Muscle of back (tissue), 11 donors: Measurements from ENCODE around the gene SLCO1A2. TPM values are rescaled to one million over a fixed set of nuclear protein-coding genes. Genes with fewer than 3 reads are reported as not detected.

ENCODE experiments used
- DNase-seq, 3 donors: peaks; one replicate each; pipeline versions ENCODE4 v3.0.0 to v3.0.0-alpha.2; 2013
- polyA plus RNA-seq, 10 donors: library from polyadenylated mRNA; unstranded; fragments of 120-200 nt; gene quantifications; one replicate each; pipeline ENCODE4 v1.2.1, GENCODE V29; 2013; ENCODE audit not compliant: insufficient read length in 10 of 10

The SLCO1A2 gene
- polyA plus RNA-seq, 10 donors: 0.04 to 0.15 TPM; not detected in 8

DNA sequence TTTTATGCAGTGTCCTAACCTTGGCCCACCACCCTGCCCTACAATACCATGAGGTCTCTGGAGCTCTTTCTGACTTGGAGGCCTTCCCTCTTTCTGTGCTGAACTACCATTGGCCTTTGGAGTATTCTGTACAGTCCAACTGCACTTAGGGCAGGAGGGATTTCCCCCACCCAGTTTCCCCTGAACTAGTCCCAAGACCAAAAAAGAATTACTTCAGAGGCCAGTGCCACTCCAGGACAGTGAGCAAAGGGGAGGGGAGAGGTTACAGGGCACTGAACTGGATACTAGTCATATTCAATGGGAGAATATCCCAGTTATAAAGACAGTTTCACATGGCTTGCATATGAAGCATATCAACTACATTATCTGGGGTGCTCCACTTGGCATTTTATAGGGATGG is 6.1 kb downstream of the SLCO1A2 start:
- DNase-seq: no peak

DNA sequence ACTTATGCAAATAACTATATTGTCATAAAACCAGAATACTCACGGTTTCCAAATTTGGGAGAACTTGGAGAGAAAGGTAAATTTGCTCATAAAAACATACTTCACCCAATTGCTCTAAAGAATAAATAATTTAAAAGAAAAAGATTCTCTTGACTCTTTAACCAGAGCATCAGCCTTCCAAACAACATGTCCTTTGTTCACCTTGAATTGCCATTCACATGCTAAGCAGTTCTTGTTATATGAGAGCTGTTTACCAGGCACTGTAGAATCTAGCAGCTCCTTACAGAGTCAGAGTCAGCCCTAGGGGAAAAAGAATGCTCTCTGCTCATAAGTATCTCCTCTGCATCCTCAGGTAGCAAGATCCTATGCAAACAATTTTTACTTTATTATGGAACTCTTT is 10.2 kb downstream of the SLCO1A2 start:
- no peak for DNase-seq

DNA sequence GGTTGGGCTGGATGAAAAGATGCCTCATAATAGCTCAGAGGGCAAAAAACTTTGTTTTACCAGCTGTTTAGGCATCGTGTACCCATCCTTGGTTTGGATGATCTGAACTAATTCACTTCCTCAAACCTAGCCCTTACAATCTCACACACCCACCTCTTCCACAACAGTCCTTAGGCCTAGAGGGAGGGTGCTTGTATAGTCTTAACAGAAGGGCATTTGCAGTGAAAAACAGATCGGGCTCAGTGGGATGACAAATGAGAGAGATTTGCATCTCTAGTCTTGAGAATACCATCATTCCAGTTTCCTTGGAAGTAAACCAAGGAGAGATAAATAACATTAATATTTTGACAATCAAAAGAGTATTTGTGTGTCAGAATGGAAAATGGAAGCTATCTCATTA is 11.0 kb downstream of the SLCO1A2 start:
- no peak for DNase-seq

DNA sequence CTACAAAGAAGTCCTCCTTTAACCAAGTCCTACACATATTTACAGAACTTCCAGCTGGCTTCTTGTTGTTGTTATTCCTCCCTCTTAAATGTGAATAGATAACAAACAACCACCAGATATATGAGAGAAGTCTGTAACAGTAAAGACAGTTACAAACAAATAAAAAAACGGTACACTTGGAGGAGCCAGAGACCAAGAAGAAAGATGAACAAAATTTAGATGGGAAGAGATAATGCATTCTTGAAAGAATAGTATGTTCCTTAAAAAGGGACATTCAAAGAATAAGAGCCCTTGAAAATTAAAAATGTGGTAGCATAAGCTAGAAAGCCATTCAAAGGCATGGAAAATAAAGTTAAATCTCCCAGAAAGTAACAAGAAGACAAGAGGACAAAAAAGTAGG is 25.9 kb downstream of the SLCO1A2 start:
- peak in 1 of 3 donors; percentile 2 for DNase-seq

DNA sequence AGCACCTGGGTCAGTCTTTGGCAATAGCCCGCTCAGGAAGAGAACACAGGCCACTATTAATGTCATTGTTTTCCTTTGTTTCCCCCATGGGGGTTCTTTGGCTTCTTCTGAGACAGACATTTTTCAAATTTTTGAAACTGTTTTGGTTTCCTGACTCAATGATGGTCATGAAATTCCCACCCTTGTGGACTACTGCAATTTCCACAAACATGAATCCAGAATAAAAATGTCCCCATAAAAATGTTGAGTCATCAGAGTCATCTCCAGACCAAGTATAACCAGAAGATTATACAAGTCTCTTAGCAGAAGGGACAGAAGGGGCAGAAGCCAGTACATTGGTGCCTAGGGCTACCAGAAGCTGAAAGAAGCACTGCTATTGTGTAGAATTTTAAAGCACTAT is 29.1 kb downstream of the SLCO1A2 start:
- DNase-seq: no peak

DNA sequence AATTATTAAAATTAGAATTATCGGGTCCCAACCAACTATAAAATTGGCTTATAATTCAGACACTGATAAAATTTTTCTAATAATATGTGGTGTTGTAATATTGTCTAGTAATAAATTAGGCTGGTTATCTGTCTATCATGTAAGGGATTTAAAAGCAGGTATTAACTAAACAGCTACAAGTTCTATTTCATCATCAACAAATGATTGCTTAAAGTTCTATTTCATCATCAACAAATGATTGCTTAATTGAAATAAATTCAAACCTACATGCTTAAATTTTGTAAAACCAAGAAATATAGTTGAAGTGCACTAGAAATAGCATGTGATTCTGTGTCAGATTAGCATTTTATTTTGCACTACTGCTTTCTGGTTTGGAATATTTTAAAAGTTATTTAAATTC is 34.1 kb downstream of the SLCO1A2 start:
- DNase-seq: no peak

DNA sequence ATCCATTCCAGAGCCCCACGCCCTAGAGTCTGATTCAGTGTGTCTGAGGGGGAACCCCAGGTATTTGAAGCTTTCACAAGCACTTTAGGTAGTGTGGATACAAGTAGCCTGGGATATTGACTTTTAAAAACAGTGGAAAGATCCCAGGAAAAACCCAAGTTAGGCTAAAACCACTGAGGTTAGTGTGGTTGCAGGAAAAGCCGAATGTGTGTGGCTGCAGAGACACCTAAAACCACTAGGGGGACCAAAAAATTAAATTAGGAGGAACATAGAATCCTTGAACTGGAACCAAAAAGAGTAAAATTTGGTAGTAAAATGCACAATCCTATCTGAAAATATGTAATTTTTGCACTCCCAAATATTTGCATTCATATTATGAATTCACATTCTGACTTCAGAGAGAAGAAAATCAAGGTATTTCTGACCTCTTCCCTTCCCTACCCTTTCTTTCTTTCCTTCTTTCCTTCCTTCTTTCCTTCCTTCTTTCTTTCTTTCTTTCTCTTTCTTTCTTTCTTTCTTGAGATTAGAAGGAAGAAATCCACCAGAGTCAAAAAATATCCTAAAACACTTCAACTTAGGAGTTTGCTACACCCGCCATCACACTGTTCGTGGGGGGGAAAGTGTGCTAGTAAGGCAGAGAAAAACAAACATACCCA is 37.8 kb downstream of the SLCO1A2 start:
- DNase-seq: peak in 1 of 3 donors; percentile 15

DNA sequence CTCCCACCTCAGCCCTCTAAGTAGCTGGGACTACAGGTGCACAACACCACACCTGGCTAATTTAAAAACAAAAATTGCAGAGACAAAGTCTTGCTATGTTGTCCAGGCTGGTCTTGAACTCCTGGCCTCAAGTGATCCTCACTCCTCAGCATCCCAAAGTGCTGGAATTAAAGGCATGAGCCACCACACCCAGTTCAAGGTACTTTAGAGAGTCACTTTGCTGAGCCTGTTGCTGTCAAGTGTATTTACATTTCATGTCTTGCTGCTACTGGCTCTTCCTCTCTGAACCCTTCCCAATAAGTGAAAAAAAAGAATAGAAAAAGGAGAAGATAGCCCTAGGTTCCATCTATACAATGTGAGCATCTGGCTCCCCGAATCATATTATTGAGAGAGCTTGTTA is 38.4 kb downstream of the SLCO1A2 start:
- DNase-seq: no peak

DNA sequence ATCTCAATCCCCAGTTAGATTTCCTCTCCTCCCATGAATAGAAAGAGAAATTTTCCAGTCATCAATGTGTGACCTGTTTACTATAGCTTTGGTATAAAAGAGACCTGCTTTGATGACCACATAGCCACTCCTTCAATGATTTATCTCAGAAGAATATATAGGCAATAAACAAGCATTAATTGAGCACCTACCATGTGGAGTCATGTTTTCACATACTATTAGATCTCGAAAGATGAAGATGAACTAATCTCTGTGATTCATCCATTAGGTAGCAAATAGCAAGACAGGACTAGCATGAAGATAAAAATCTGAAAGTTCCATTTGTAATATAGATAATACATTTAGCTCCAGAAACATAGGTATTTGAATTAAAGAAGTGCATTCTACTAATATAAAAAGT is 40.5 kb downstream of the SLCO1A2 start:
- no peak for DNase-seq

DNA sequence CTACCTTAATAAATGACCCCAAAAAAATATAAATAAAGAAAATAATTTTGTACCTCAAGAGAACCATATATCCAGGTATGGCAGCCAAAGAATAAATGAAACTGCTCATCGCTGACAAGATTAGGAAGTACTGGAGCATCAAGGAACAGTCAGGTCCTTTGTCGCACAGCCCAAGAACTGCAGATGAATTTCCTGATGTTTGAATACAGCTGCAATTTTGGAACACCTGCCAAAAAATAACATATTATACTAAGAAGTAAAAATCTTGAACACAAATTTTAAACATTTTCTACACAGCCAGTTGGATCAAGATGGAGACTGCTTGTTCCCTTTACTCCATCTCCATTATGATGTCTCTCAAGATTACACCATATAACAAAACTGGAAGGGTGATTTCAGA is 42.6 kb downstream of the SLCO1A2 start:
- peak; percentile 6 to 45 (median 16) for DNase-seq

DNA sequence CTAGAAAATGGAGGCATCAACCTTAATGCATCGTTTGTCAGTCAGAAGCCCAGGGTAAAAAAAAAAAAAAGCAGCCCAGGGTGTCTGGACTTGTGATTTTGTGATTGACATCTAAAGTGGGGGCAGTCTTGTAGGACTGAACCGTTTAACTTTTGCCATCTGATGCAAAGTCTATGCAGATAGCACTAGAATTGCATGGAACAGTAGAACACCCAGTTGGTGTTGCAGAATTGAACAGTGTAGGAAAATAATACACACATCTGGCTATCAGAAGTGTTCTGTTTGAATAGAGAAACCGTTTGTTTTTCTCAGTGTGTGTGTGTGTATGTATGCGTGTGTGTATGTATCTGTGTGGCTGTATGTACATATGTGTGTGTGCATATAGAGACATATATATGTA is 45.0 kb downstream of the SLCO1A2 start:
- no peak for DNase-seq

DNA sequence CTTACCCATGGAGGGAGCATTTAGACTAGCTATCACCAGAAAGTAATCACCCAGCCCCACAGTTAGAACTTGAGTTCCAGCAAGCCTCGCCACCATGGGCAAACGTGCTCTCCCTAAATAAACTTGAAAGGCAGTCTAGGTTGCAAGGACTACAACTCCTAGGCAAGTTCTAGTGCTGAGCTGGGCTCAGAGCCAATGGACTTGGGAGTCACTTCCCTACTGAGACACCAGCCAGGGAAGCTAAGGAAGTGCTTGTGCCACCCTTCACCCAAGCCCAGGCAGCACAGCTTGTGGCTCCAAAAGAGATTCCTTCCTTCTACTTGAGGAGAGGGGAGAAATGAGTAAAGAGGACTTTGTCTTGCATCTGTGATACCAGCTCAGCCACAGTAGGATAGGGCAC is 57.9 kb downstream of the SLCO1A2 start:
- no peak for DNase-seq

DNA sequence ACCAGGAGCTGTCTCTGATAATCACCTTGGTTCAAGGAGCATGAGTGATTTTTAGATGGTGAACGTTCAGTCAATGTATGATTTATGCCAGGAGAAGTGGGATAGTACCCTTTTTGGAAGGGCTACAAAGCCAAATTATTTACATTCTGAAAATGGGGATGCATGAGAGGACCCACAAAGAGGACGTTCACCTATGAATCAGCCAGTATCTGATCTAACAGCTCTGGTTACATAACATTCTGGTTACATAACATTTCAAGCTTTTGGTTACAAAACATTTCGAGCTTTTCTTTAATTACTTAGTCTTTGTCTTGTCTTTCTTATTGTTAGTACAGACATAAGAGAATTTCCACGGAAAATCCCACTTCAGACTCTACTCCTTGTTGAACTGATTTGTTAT is 68.8 kb downstream of the SLCO1A2 start:
- DNase-seq: no peak

DNA sequence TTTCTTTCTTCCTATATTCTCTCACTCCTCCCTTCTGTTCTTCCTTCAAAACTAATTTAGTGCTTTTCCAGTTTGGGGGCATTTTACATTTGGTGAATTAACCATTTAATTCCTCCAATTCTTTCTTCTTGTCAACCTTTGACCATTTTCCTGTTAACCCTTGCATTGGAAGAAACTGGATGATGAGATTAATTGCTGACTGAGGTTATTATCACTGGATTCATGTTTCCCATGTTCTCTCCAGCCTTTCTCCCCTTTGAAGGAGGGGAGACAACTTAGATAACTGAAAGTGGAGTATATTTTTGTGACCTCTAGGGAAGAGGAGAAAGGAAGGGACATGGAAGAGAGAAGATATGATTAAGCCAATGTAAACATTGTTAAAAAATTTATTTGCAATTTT is 70.5 kb downstream of the SLCO1A2 start:
- no peak for DNase-seq

DNA sequence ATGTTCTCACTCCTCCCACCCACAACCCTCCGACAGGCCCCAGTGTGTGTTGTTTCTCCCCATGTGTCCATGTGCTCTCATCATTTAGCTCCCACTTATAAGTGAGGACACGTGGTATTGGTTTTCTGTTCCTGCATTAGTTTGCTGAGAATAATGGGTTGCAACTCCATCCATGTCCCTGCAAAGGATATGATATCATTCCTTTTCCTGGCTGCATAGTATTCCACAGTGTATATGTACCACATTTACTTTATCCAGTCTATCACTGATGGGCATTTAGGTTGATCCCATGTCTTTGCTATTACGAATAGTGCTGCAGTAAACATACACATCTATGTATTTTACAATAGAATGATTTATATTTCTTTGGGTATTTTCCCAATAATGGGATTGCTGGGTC is 77.5 kb downstream of the SLCO1A2 start:
- no peak for DNase-seq

DNA sequence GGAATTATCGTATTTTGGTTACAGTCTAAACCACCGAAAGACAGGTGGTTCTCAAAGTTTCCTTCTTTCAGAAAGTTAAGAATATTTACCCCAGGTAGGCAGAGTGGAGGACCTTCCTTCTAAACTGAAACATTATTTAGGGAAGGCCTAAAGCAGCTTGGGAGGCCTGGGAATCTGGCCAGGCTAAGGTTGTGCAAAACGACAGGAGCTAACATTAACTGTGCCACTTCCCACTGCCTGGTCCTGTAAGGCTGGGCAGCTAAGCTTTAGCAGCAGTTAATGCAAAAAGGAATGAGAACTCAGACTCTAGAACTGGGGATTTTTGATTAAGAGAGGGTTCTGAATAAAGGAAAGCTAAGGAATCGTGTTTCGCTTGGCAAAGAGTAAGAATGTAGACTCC is 82.6 kb downstream of the SLCO1A2 start:
- DNase-seq: no peak

DNA sequence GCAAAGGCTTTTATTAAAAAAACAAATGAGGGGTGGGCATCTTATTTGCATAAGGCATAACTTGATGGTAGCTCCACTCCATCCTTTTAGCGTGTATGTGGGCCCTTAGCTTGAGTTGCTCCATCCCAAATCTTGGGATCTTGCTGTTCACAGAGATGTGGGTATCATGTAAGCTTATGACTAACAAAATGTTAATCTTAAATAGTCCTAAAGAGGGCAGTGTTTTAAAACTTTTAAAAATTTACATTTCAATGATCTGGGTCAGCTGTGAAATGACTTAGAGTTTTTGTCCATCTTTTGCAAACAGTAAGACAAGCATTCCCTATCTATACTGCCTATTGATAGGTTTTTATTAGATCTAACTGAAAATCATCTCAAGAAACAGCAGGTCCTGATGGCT is 86.0 kb downstream of the SLCO1A2 start:
- DNase-seq: peak in 1 of 3 donors; percentile 3

DNA sequence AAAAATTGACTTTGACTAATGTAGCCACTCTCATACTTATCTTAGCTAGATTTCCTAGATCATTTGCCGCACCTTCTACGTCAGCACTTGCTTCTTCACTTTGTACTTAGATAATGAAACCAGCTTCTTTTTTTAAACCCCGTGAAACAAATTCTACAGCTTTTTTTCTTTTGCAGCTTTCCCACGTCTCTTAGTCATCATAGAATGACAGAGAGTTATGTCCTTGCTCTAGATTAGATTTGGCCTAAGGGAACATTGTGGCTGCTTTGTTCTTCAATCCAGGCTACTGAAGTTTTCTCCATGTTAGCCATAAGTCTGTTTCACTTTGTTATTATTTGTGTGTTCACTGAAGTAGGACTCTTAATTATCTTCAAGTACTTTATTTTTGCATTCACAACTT is 94.9 kb downstream of the SLCO1A2 start:
- no peak for DNase-seq

DNA sequence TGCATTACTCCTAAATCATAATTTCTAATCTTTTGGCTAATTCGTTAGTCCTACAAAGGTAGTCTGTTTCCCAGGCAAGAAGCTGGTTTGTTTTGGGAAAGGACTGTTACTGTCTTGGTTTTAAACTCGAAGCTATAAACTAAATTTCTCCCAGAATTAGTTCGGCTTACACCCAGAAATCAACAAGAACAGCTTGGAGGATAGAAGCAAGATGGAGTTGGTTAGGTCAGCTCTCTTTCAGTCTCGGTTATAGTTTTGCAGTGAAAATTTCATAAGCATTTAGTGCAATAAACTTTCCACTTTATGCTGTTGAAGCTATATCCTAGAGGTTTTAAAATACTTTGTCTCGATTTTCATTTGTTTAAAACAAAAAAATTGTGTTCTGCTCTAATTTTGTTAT is 100.3 kb downstream of the SLCO1A2 start:
- DNase-seq: no peak

DNA sequence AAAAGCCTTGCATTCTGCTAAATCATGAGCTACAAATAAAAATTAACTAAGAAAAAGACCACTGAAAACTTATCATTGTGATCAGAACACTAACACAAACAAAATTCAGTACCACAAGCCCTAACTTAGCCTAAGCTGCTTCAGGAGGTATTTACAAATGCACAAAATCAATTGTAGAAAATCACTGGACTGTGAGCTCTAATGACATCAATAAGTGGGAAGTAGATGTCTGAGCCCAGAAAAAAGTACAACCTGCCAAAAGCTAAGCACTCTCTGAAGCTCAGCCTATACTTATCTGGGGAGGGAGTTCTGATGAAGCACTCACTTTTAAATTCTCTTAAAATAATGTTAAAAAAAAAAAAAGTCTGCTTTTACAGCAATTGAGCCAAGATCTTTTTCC is 110.8 kb downstream of the SLCO1A2 start:
- no peak for DNase-seq

DNA sequence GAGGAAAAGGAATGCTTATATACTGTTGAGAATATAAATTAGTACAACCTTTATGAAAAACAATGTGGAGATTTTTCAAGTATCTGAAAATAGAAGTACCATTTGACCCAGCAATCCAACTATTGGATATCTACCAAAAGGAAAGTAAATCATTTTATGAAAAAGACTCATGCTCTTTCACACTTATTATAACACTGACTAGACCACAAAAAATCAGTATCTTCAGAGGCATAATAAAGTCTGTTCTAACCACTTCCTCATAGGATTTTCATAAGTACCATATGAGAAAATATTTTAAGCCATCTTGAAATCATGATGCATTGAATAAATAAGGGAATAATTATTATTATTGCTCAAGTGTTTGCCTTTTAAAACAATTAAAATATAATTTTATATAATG is 112.9 kb downstream of the SLCO1A2 start:
- DNase-seq: no peak

DNA sequence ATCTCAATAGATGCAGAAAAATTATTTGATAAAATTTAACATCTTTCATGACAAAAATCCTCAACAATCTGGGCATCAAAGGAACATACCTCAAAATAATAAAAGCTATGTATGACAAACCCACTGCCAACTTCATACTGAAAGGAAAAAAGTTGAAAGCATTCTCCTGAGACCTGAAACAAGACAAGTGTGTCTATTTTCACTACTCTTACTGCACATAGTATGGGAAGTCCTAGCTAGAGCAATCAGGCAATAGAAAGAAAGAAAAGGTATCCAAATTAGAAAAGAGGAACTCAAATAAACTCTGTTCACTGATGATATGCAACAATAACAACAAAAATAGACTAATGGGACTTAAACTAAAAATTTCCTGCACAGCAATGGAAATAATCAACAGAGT is 113.6 kb downstream of the SLCO1A2 start:
- no peak for DNase-seq

DNA sequence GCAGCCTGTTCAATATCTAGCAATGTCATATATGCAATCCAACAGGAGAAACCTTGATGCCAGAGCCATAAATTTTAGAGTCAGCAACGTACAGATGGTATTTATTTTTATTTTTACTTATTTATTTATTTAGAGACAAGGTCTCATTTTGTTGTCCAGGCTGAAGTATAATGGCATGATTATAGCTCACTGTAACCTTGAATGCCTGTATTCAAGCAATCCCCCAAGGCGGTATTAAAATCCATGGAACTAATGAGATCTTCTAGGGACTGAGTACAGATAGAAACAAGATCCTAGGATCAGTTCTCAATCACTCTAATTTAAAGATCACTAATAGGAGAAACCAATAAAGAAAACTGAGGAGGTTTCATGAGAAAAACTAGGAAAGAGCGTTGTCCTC is 114.5 kb downstream of the SLCO1A2 start:
- DNase-seq: no peak

DNA sequence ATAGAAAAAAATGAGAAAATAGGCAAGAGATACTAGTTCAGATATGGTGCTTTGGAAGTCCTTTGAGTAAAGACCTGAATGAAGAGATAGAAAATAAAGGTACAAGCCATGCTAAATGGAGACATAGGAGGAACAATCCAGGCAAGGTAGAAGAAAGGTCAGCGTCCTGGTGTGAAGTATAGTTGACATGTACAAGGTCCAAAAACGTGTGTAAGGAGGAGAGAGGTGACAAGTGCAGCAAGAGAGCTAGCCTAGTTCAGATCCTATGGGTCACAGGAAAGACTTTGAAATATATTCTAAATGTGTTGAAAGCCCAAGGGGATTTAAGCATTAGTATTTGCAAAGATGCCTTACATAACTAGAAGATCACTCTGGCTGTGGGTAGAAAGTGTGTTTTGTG is 115.5 kb downstream of the SLCO1A2 start:
- no peak for DNase-seq
